Hippocampal formation (tissue), 2 donors: ENCODE results near the gene ACOXL.

ENCODE experiments used
- DNase-seq, 2 donors: peaks; one replicate each; lab custom pipeline; 2025; lab: John Stamatoyannopoulos, UW

ACOXL gene

GRCh38 chr2:110977403-110977802 is 245.0 kb downstream of the ACOXL start:
- DNase-seq, result no peak

- DNase-seq, result no peak
These were observed 245.8 kb downstream of the ACOXL start for GRCh38 chr2:110978148-110978547.

GRCh38 chr2:110978756-110979470 is 246.5 kb downstream of the ACOXL start:
- no peak for DNase-seq

GRCh38 chr2:110979471-110980338 is 247.3 kb downstream of the ACOXL start:
- DNase-seq, result no peak

- no peak for DNase-seq
These were observed 248.1 kb downstream of the ACOXL start for GRCh38 chr2:110980339-110981062.

- DNase-seq, result no peak
These were observed 250.8 kb downstream of the ACOXL start for GRCh38 chr2:110983133-110983532.

GRCh38 chr2:110984694-110985490 is 252.5 kb downstream of the ACOXL start:
- DNase-seq, result no peak

GRCh38 chr2:110990440-110990839 is 258.1 kb downstream of the ACOXL start:
- no peak for DNase-seq

GRCh38 chr2:110991911-110992310 is 259.5 kb downstream of the ACOXL start:
- DNase-seq, result no peak

- no peak for DNase-seq
These were observed 260.5 kb downstream of the ACOXL start for GRCh38 chr2:110992886-110993285.

GRCh38 chr2:110993557-110994231 is 261.3 kb downstream of the ACOXL start:
- DNase-seq, result no peak

GRCh38 chr2:110994250-110994961 is 262.0 kb downstream of the ACOXL start:
- DNase-seq, result no peak

GRCh38 chr2:110995911-110996310 is 263.5 kb downstream of the ACOXL start:
- no peak for DNase-seq

GRCh38 chr2:110997331-110998045 is 265.1 kb downstream of the ACOXL start:
- no peak for DNase-seq

- no peak for DNase-seq
These were observed 265.9 kb downstream of the ACOXL start for GRCh38 chr2:110998311-110998710.

- DNase-seq, result no peak
These were observed 267.3 kb downstream of the ACOXL start for GRCh38 chr2:110999626-111000025.

GRCh38 chr2:111005307-111005706 is 272.9 kb downstream of the ACOXL start:
- no peak for DNase-seq

- no peak for DNase-seq
These were observed 273.4 kb downstream of the ACOXL start for GRCh38 chr2:111005821-111006220.

GRCh38 chr2:111007757-111008688 is 275.6 kb downstream of the ACOXL start:
- no peak for DNase-seq
